GM21390 (cell line): Measurements from ENCODE around the gene MYD88.
A peak's percentile ranks its signal among the peaks of the same experiment; 100 is the strongest.

Source experiments
- ATAC-seq: cut with Tn5 transposase; IDR thresholded peaks from one replicate; pipeline ENCODE4 v1.9.1; 2021; ENCODE audit not compliant: unreplicated experiment

Gene MYD88

GRCh38 chr3:38111696-38112377, 26.6 kb upstream of the MYD88 start:
- no peak for ATAC-seq

- no peak for ATAC-seq
Observed at GRCh38 chr3:38112378-38112761, 26.1 kb upstream of the MYD88 start.

GRCh38 chr3:38114052-38114874, 24.2 kb upstream of the MYD88 start:
- no peak for ATAC-seq

- ATAC-seq, result no peak
Observed at GRCh38 chr3:38114875-38115644, 23.4 kb upstream of the MYD88 start.

GRCh38 chr3:38115645-38116427, 22.6 kb upstream of the MYD88 start:
- ATAC-seq, result no peak

- no peak for ATAC-seq
Observed at GRCh38 chr3:38116471-38117162, 21.8 kb upstream of the MYD88 start.

- no peak for ATAC-seq
Observed at GRCh38 chr3:38117163-38117716, 21.2 kb upstream of the MYD88 start.

GRCh38 chr3:38117748-38118420, 20.6 kb upstream of the MYD88 start:
- ATAC-seq, result peak; percentile 83

- no peak for ATAC-seq
Observed at GRCh38 chr3:38118421-38119247, 19.8 kb upstream of the MYD88 start.

GRCh38 chr3:38119248-38119544, 19.3 kb upstream of the MYD88 start:
- ATAC-seq, result no peak

- no peak for ATAC-seq
Observed at GRCh38 chr3:38119821-38120692, 18.4 kb upstream of the MYD88 start.

GRCh38 chr3:38120693-38121450, 17.6 kb upstream of the MYD88 start:
- no peak for ATAC-seq

- no peak for ATAC-seq
Observed at GRCh38 chr3:38121451-38121831, 17.0 kb upstream of the MYD88 start.

GRCh38 chr3:38121832-38122461, 16.5 kb upstream of the MYD88 start:
- ATAC-seq, result no peak

GRCh38 chr3:38122712-38123290, 15.7 kb upstream of the MYD88 start:
- no peak for ATAC-seq
